BE2C (cell line): ENCODE results near the gene TMEFF1.

Experiments used
- DNase-seq: peaks from one replicate; pipeline ENCODE4 v3.0.0-alpha.2; 2020
- H3K27me3 ChIP-seq: fragments of 250-450 bp; sonication (Bioruptor Pico); 2 replicates; pipeline ENCODE4 v1.5.1; 2020; ENCODE audit warnings: mild to moderate bottlenecking
- H3K36me3 ChIP-seq: fragments of 250-450 bp; sonication (Bioruptor Pico); 2 replicates; pipeline ENCODE4 v1.5.1; 2020; ENCODE audit warnings: mild to moderate bottlenecking
- H3K4me1 ChIP-seq: fragments of 250-450 bp; sonication (Bioruptor Pico); 2 replicates; pipeline ENCODE4 v1.5.1; 2020
- H3K4me3 ChIP-seq: 2 replicates; pipeline ENCODE4 v1.5.1; 2011; ENCODE audit warnings: low read depth, low read length
- H3K9me3 ChIP-seq: fragments of 250-450 bp; sonication (Bioruptor Pico); 2 replicates; pipeline ENCODE4 v1.5.1; 2020
- CTCF ChIP-seq: IDR thresholded peaks from 2 replicates; pipeline ENCODE4 v1.5.1; 2012; ENCODE audit warnings: mild to moderate bottlenecking, low read depth, low read length

Gene TMEFF1

GRCh38 chr9:100478192-100478591 is 5.2 kb downstream of the TMEFF1 start:
- Histone ChIP-seq H3K4me3 (no peak overlapping the region), H3K36me3 (no peaks in the 10 kb centered on the region), H3K27me3 (no peaks in the 10 kb centered on the region), H3K4me1 (no peaks in the 10 kb centered on the region), H3K9me3 (no peaks in the 10 kb centered on the region)
- TF ChIP-seq CTCF = no peak
- DNase-seq = no peak

- no peaks in the 10 kb centered on the region for H3K36me3 ChIP-seq
- H3K27me3 ChIP-seq = no peaks in the 10 kb centered on the region
- no peak for TF ChIP-seq CTCF
- DNase-seq = no peak
- H3K4me1 ChIP-seq = no peaks in the 10 kb centered on the region
- H3K9me3 ChIP-seq = no peaks in the 10 kb centered on the region
- H3K4me3 ChIP-seq = no peak overlapping the region
Observed at GRCh38 chr9:100479820-100480219, 6.9 kb downstream of the TMEFF1 start.

- no peaks in the 10 kb centered on the region for H3K9me3 ChIP-seq
- H3K36me3 ChIP-seq = no peaks in the 10 kb centered on the region
- no peaks in the 10 kb centered on the region for H3K27me3 ChIP-seq
- H3K4me1 ChIP-seq = no peaks in the 10 kb centered on the region
- TF ChIP-seq CTCF = no peak
- H3K4me3 ChIP-seq = no peak overlapping the region
- no peak for DNase-seq
Observed at GRCh38 chr9:100485196-100485595, 12.2 kb downstream of the TMEFF1 start.

- no peak for TF ChIP-seq CTCF
- H3K9me3 ChIP-seq = no peaks in the 10 kb centered on the region
- H3K4me1 ChIP-seq = no peaks in the 10 kb centered on the region
- DNase-seq = no peak
- H3K36me3 ChIP-seq = no peaks in the 10 kb centered on the region
- H3K4me3 ChIP-seq = no peak overlapping the region
- H3K27me3 ChIP-seq = no peaks in the 10 kb centered on the region
Observed at GRCh38 chr9:100486479-100487176, 13.7 kb downstream of the TMEFF1 start.

GRCh38 chr9:100488177-100488576 is 15.2 kb downstream of the TMEFF1 start:
- Histone ChIP-seq H3K4me1 (no peaks in the 10 kb centered on the region), H3K27me3 (no peaks in the 10 kb centered on the region), H3K9me3 (no peaks in the 10 kb centered on the region), H3K4me3 (no peak overlapping the region), H3K36me3 (no peaks in the 10 kb centered on the region)
- no peak for TF ChIP-seq CTCF
- no peak for DNase-seq

- TF ChIP-seq CTCF = no peak
- Histone ChIP-seq H3K4me3 (no peak overlapping the region), H3K4me1 (no peaks in the 10 kb centered on the region), H3K9me3 (no peaks in the 10 kb centered on the region), H3K27me3 (no peaks in the 10 kb centered on the region), H3K36me3 (no peaks in the 10 kb centered on the region)
- DNase-seq = no peak
Observed at GRCh38 chr9:100489836-100490235, 16.9 kb downstream of the TMEFF1 start.
